Dermis microvascular lymphatic vessel endothelial cell (primary cell): ENCODE results near the gene ST7. TPM values are rescaled to one million over a fixed set of nuclear protein-coding genes. Genes with fewer than 3 reads are reported as not detected.
A peak's percentile ranks its signal among the peaks of the same experiment; 100 is the strongest.

ENCODE experiments used
- DNase-seq, 2 donors: peaks; one replicate each; pipeline versions ENCODE4 v3.0.0 to v3.0.0-alpha.2; 2010; ENCODE audit warnings: low read depth in 2 of 2
- total RNA-seq: library from RNA; depleted of rRNA; stranded (reverse); fragments of >200 nt; gene quantifications from 2 replicates; pipeline ENCODE4 v1.2.1, GENCODE V29; 2014

ST7 gene
- total RNA-seq, 1 donor from 2014 or later = 12.5 TPM

DNA sequence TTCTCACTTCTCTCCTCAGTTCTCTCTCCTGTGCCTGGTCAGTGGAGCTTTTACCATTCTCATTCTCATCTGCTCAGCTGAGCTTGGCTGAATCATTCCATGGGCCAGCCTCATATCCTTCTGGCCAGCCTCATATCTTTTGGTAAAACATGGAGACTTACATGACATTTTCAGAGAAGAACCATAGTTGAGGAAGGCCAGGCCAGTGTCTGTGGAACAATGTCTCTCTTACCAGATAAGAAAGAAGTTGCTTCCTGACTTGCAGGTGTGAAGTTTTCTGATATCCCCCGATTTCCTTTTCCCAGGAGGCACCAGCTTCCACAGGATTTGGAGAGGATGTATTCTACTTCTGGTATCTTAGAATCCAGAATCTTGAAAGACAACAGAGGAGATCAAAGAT lies 24.7 kb downstream of the ST7 start:
- no peak for DNase-seq

GRCh38 chr7:116979430-116979829 lies 26.1 kb downstream of the ST7 start:
- DNase-seq = no peak

GRCh38 chr7:116980354-116980753 lies 27.1 kb downstream of the ST7 start:
- DNase-seq = no peak

DNA sequence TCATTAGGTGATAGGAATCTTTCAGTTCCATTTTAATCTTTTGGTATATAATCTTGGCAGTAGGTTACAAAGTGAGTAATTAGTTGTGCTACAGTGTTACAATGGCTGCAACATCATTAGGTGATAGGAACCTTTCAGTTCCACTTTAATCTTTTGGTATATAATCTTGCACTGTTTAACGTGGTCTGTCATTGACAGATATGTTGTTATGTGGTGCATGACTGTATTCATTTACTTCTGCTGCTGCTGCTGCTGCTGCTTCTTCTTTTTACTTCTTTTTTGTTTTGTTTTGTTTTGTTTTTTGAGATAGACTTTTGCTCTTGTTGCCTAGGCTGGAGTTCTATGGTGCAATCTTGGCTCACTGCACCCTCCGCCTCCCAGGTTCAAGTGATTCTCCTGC lies 28.6 kb downstream of the ST7 start:
- DNase-seq = no peak

DNA sequence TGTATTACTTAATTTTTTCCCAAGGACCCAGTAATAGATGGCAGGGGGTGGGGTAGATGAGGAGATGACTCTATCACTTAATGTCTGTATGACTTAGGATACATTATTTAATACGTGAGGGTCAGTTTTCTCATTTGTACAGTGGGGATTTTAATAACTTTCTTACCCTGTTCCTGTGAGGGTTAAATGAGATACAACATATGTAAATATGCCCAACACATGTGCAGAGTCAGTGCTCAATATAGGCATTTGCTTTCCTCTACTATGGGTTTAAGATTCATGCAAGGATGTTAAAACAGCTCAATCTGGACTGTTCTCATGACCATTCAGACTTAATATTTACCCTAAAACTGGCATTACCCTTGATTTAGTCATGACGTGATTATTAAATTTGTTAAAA lies 31.2 kb downstream of the ST7 start:
- no peak for DNase-seq

GRCh38 chr7:116984917-116985316 lies 31.6 kb downstream of the ST7 start:
- DNase-seq = peak in 1 of 2 donors; percentile 31

- DNase-seq = no peak
Measured at GRCh38 chr7:116985575-116985974, 32.3 kb downstream of the ST7 start.

GRCh38 chr7:116986611-116987565 lies 33.6 kb downstream of the ST7 start:
- no peak for DNase-seq

DNA sequence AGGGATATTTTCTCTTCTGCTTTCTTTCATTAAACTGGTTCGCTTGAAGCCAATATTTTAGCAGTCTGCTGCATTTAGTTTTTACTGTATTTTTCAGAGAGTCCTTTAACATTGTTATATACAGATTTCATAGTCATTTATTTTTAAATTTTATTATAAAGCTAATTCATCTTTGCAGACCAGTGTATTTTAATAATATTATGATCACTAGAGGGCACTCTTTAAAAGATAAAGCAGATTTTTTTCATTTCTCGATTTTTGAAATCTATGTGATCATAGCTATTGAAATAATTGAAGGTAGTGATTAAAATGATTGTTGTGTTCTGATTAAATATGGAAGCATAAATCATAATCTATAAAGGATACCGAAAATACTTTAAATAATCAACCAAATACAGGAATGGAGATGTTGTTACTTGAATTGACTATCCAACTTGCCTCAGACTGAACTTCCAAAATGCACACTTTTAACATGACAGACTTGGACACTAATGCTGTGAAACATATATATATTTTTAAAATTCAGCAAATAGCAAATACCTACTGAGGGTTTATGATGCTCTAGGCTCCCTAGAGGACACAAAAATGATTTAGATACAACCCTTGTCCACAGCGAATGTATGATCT lies 35.2 kb downstream of the ST7 start:
- DNase-seq = no peak

DNA sequence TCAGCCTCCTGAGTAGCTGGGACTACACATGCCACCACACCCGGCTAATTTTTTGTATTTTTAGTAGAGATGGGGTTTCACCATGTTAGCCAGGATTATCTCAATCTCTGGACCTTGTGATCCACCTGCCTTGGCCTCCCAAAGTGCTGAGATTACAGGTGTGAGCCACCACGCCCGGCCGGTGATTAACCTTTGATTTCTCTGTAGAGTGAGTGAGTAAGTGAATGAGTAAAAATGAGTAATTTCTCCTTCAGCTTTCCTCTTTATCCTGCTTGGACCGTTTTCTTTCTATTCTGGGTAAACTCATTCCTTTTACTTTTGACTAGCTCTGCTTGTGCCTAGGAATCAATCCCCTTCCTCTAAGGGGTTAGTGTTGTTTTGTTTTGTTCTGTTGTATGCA lies 36.8 kb downstream of the ST7 start:
- DNase-seq = no peak

DNA sequence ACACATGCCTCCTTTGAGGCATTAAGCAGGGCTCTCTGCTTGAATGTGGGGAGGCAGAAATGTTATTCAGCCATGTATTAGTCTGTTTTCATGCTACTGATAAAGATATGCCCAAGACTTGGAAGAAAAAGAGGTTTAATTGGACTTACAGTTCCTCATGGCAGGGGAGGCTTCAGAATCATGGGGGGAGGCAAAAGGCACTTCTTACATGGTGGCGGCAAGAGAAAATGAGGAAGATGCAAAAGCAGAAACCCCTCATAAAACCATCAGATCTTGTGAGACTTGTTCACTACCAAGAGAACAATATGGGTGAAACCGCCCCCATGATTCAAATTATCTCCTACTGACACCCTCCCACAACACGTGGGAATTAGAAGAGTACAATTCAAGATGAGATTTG lies 37.9 kb downstream of the ST7 start:
- DNase-seq = no peak

- DNase-seq = no peak
Measured at GRCh38 chr7:116994611-116995010, 41.3 kb downstream of the ST7 start.

DNA sequence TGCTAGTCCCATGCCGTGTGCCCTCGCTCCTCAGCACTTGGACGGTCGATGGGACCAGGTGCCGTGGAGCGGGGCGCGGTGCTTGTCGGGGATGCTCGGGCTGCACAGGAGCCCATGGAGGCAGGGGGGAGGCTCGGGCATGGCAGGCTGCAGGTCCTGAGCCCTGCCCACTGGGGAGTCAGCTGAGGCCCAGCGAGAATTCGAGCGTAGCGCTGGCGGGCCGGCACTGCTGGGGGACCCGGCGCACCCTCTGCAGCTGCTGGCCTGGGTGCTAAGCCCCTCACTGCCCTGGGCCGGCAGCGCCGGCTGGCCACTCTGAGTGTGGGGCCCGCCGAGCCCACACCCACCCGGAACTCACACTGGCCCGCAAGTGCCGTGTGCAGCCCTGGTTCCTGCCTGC lies 44.7 kb downstream of the ST7 start:
- no peak for DNase-seq

DNA sequence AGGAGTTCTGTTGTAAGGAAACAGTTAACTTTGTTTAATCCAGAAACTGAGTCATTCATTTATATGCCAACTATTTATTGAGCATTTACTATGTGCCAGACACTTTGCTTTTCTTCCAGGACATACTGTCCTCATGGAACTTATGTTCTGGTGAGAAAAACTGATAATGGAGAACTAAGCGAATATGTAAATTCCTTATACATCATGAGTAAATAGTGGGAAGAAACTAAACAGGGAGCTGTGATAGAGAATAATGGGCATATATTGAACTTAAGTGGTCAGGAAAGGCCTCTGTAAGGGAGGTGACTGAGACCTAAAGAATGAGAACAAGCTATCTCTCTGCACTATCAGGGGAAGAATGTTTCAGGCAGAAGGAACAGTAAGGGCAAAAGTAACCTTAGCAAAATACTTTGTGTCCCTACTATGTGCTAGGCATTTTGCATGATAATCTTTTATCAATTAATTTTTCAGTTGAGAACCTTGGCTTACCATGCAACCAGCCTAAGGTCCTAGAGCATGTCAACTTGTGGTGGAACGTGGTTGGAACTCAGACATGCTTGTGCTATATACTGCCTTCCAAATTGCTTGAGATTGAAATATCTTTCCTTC lies 45.4 kb downstream of the ST7 start:
- DNase-seq = no peak

GRCh38 chr7:116999311-116999710 lies 46.0 kb downstream of the ST7 start:
- DNase-seq = peak in 1 of 2 donors; percentile 28

DNA sequence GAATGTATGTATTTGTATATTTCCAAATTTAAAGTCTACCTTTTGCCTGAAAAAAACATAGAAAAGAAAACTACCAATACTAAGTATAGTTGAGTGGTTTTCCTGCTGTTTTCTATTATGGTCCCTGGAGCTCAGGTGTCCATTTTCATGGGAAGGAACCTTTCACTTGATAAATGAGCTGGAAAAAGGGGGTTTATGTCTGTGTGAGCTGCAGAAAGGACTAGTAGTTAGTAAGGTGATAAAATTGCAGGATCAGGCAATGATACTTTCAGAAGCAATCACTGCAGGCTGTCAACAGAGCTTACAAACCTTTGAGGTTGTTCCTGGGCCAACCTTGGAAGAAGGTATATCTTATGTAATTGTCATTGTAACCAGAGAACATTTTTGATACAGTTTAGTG lies 48.0 kb downstream of the ST7 start:
- no peak for DNase-seq

DNA sequence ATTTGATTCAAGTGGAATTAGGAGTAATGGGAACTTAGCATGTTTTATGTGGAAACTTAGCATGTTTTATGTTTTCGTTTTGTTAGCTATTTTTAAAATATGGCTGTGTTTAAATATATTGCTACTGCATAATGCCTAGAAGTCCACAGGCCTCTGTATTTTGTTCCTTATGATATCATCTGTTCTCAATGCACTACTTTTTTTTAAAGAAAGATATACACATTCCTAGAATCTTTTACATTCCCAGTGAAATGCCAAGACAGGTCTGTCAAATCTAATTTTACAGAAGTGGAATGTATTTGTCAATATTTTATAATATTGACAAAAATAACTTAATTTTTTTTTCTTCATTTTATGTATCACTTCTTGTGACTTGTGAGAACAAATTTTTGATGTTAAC lies 51.6 kb downstream of the ST7 start:
- DNase-seq = no peak

DNA sequence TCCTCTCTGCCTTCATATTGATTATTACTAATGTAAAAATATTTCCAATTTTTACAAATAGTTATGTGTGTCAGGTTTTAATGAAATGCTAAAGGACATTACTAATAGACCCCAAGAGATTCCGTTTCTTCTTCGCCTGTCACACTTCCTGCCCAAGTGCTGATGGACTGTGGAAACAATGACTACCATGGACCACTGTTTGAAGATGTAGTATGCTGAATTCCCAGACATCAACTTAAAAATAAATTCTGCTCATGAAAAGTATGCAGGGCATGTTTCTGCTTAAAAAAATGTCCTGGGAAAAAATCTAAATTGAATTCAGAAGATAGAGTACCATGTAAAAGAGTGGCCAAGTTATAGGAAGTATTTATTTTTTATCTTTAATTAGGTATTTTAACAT lies 52.1 kb downstream of the ST7 start:
- peak in 1 of 2 donors; percentile 36 for DNase-seq

DNA sequence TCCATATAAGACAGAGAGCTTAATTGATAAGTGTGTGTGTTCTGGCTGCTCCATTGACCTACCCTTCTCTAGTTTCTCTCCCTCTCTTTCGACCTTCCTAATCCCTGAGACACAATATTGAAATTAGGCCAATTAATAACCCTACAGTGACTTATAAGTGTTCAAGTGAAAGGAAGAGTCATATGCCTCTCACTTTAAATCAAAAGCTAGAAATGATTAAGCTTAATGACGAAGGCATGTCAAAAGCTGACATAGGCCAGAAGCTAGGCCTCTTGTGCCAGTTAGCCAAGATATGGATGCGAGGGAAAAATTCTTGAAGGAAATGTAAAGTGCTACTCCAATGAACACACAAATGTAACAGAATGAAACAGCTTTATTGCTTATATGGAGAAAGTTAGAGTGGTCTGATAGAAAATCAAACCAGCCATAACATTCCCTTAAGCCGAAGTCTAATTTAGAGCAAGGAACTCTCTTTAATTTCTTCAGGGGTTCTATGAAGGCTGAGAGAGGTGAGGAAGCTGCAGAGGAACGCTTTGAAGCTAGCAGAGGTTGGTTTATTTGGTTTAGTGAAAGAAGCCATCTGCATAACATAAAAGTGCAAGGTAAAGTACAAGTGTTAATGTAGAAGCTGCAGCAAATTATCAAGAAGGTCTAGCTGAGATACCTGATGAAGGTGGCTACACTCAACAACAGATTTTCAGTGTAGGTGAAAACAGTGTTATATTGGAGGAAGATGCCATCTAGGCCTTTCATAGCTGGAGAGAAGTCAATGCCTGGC lies 53.8 kb downstream of the ST7 start:
- DNase-seq = no peak

DNA sequence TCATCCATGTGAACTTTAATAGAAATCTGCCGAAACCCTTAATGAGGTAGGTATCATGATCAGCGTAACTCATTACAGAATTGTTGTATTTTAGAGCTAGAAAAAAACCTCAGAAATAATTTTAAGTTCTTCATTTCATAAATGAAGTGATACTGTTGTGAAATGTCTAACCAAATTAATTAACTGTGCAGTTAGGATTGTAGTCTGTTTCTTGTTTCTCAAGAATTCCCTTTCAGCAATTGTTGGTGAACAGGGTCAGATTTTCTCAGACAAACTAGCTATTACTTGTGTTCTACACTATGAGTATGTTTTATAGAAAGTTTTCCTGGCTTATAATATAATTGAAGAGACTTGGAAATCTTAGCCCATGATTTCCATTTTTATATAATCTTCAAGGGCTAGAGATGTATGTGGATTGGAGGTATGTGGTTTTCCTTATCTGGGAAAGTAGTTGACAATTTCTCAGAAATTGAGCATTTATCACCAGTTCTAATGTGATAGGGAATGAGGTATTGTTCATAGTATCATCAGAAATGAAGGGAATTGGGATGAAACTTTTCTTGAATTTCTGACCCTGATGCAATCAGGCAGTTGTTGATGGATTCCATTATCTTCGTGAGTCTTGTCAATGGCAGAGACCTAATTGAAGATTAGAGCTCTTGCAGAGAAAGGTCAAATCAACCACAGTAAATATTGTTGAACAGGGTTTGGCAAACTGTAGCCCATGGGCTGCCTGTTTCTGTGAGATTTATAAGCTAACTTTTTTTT lies 55.0 kb downstream of the ST7 start:
- DNase-seq = no peak
